ENCODE measurements around the gene PIP5K1B.

- no peak for TF ChIP-seq EZH2 (IDR thresholded peaks at IDR 0.05)
- no peak for TF ChIP-seq POLR2AphosphoS5 (IDR thresholded peaks at IDR 0.05; ENCODE audit: borderline replicate concordance, low read depth, low read length)
- no peak for TF ChIP-seq FOXP2 (optimal IDR thresholded peaks at IDR 0.05; ENCODE audit: control extremely low read depth, extremely low read length, insufficient read depth)
Measured at GRCh38 chr9:68905129-68905528, 200.1 kb downstream of the PIP5K1B start.
